Peyer's patch (tissue), 4 donors: Measurements from ENCODE around the gene TXNDC17.

Experiments
- POLR2A ChIP-seq, 2 donors: fragments of 450-650 bp; IDR thresholded peaks; one replicate each; pipeline ENCODE4 v1.5.1; 2017; ENCODE audit warnings: antibody characterized with exemption in 2 of 2, mild to moderate bottlenecking in 2 of 2, moderate library complexity in 2 of 2
- TF ChIP-seq, protein P1 (sequence below), 6 experiments: fragments of 450-650 bp in 4 of 6; fragments of 200-600 bp in 2 of 6; sonication (generic) in 1 of 6; IDR thresholded peaks; one replicate each; pipeline ENCODE4 v1.5.1; 2017 to 2019; ENCODE audit warnings: antibody characterized with exemption in 6 of 6, mild to moderate bottlenecking in 3 of 6, moderate library complexity in 1 of 6

DNA sequence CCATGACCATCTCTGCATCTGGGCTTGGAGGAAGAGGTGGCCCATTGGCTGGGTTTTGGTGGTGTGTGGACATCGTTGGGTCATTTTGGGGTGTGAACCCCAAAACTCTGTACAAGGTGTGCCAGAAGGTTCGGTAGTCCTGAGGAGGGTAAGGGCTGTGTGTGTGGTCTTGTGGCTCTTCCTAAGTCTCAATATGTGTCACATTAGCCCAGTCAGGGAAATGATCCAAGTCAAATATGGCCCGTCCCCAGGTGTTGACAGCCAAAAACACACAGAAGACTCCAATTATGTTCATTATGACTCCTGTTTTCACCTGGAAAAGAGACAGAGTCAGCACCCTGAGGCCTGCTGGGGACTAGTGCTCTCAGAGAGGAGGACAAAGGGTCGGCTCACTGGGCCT is 45.2 kb downstream of the TXNDC17 start:
- TF ChIP-seq POLR2A (IDR thresholded peaks at IDR 0.05): no peak
- TF ChIP-seq, protein P1, sequence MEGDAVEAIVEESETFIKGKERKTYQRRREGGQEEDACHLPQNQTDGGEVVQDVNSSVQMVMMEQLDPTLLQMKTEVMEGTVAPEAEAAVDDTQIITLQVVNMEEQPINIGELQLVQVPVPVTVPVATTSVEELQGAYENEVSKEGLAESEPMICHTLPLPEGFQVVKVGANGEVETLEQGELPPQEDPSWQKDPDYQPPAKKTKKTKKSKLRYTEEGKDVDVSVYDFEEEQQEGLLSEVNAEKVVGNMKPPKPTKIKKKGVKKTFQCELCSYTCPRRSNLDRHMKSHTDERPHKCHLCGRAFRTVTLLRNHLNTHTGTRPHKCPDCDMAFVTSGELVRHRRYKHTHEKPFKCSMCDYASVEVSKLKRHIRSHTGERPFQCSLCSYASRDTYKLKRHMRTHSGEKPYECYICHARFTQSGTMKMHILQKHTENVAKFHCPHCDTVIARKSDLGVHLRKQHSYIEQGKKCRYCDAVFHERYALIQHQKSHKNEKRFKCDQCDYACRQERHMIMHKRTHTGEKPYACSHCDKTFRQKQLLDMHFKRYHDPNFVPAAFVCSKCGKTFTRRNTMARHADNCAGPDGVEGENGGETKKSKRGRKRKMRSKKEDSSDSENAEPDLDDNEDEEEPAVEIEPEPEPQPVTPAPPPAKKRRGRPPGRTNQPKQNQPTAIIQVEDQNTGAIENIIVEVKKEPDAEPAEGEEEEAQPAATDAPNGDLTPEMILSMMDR (IDR thresholded peaks at IDR 0.05): no peak
